RCC 7860 (cell line): ENCODE measurements around the gene GREB1.
A peak's percentile ranks its signal among the peaks of the same experiment; 100 is the strongest.

Experiments
- DNase-seq: peaks from one replicate; pipeline ENCODE4 v3.0.0-alpha.2; 2015; ENCODE audit warnings: low spot score
- FAIRE-seq: peaks from 2 replicates; lab custom pipeline; 2012; peaks lifted over from hg19 to GRCh38; lab: Jason Lieb, UNC

GREB1 gene

DNA sequence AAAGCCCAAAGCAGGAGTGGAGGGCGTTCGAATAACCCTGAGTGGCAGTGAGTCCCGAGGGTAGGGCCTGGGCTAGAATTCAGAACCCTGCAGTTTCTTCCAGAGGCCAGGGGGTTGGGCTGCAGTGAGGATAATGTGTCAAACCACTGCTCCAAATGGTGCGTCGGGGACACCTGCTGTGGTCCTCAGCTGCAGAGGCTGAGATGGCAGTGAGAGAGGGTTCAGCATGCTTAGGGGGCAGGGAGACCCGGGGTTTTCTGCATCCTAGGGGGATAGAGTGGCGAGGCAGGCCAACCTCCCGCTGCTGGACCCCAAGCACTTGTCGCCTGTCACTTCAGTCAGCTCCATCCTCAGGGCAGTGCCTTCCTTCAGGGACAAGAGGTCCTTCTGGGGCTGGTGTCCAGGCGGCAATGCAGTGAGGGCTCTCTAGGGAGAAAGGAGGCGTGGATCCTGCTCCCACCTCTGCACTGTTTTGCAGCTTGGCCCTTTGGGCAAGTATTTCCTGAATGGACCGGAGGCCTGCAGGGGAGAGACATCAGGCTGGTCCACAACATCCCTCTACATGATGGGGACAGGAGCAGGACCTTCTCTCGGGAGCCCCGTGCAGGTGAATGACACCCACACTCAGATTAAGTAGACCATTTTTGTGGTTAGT, 144.6 kb downstream of the GREB1 start:
- DNase-seq (no peak), FAIRE-seq (no peak)

DNA sequence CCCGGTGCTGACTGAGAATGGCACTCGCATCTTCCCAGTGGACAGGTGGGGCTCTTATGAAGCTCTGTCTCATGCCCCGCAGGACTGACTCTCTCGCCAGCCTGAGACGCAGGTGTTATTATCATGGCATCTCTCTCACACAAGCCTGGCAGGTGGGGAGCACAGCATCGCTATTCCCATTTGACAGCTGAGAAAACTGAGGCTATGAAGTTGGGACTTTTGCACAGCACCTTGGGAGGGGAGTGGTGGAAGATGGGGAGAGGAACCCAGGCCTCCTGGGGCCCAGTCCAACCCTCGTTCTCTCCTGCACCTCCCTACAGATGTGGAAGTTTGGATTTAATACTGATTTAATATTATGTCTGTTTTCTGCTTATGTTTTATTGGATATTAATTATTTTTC, 145.2 kb downstream of the GREB1 start:
- FAIRE-seq, result no peak

DNA sequence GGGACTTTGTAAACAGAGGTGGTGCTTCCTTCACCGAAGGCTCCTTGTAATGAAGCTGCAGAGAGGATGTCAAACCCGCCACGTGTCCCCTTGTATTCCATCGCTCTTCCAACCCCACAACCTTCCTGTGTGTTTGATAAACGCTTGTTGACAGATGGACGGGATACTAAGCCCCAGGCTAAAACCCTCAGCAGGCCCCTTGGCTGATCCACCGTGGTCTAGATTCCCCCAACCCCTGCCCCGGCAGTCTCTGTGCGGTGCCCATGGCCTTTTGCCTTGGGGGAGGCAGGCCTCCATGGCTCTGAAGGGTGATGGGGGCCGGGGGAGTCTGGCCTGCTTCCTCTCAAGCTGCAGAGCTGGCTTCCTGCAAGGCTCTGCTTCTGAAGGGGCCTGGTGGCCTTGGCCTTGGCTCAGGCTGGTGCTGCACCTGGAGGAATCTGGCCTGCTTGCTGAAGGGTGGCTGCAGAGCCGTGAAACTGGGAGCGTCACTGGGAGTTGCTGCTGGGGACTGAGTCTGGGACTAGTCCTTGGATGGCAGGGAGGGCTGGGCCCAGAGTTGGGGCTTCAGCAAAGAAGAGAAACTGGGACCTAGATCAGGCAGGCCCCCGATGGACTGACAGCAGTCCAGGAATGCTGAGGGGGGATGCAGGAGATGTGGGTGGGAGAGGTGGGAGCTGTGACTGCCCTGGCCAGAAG, 145.8 kb downstream of the GREB1 start:
- FAIRE-seq, result no peak

More for the DNA sequence above, 145.2 kb downstream of the GREB1 start:
- DNase-seq, result no peak

DNA sequence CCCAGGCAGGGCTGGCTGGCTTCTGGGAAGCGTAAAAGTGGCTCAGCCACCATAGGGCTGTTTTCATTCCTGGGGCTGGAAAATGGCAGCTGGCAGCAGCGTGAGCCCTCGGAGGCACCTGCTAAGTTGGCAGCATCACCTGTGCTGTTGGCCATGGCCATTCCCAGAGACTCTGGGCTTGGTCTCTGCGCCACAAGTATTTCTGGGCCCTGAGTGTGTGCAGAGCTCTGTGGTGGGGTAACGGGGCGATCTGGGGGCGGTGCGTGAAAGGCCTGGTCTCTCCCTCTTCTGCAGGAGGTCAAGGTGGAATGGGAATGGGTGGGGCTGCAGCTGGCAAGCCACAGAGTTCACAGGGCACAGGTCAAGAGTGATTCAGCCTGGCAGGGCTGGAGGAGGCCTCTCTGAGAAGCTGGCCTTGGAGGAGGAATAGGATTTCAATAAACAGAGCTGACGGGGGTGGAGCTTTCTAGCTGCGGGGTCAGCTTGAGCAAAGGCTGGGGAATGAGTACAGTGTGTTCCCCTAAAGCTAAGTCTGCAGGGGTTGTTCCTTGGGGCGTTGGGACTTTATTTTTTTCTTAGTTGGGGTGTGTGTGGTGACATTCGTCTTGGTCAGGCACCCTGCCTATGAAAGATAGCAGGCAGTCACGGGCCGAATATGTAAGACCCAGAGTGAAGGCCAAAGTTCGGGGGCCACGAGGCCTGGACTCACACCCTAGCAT, 146.5 kb downstream of the GREB1 start:
- no peak for FAIRE-seq
- DNase-seq, result no peak

More for the DNA sequence above, 145.8 kb downstream of the GREB1 start:
- no peak for DNase-seq

DNA sequence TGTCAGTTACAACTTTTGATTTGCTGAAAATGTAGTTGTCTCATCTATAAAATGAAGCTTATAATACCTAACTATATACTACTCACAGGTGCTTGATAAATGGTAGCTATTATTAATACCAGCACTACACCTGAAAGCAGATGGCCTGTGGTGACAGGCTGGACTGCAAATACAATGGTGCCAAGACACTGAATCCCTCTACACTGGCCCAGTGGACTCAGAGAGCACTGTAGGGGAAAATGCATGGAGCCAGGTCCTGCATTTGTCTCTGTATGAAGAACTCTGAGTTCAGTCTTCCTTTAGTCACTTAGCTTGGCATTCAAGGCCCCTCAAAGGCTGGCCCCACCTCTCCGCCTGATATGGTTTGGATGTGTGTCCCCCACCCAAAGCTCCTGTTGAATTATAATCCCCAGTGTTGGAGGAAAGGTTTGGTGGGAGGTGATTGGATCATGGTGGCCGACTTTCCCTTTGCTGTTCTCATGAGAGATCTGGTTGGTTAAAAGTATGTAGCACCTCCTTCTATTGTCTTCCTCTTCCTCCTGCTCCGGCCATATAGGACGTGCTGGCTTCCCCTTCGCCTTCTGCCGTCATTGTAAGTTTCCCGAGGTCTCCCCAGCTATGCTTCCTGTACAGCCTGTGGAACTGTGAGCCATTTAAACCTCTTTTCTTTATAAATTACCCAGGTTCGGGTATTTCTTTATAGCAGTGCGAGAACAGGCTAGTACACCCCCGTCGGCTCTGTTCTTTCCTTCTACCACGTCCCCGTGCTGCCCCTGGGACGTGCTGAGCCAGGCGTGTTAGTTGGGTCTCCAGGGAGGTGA, 147.3 kb downstream of the GREB1 start:
- no peak for DNase-seq
- FAIRE-seq, result no peak

DNA sequence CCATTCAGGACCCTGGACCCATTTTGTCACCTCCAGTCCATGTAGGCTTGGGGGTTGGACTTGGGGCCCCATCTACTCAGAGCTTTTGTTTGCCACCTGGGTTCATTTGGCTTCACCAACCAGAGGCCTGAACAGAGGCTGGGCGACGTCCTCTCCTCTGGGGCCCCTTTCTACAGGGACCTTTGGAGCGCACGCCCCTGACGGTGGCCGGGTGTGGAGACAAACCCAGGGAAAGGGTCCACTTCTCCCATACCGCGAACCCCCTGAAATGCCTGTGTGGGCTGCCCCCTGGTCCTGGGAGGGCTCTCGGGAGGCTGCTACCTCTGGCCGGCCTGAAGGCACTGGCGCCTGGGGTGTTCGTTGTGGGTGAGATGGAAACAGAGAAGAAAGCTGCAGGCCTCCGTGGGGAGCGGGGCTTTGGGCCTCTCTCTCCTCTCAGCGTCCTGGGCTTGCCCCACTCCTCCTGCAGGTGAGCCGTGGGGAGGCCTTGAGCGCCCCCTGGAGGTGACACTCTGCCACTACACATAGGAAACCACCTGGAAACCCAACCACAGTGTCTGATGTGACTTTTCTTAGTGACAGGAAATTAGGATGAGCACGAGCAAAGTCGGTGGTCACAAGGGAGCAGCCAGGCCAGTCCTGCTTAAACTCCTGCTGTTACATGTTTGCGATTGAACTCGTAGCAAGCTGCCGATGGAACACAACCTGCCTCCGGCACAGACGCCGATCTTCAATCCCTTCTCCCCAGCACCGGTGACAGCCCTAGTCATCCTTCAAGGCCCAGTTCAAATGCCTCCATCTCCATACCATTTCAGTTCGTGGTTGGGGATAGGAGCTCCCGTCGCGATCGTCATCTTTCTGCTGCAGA, 148.1 kb downstream of the GREB1 start:
- DNase-seq (no peak), FAIRE-seq (no peak)

DNA sequence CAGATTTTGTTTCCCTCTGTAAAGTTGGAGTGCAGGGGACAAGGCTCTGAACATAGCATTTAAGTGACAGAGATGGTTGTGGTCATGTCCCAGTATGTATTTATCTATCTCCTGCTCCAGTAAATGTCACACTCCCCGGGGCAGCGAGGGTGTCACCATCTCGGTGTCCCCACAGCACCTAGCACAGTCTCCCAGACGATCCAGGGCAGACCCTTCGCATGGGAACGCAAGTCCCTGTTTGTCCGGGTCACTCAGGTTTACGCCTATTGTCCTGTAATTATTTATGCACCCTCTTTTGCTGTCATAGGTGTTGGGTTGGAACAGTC, 148.7 kb downstream of the GREB1 start:
- FAIRE-seq, result no peak
- no peak for DNase-seq

DNA sequence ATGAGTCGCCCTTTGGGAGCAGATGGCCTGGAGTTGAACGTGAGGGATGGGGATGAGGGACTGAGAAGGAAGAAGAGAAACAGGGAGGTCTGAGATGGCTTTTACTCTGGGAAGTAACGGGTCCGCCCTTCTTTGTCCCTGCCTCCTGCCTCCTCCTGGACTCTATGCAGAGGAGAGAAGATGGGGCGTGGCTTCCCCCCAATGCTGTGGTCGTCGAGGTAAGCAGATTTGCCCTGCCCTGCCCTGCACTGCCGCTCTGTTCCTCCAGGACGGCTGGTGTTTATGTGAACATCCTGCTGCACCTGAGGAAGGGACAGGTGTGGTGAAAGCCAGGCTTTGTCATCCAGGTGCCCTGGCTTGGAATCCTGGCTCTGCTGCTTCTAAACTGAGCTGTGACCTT, 149.6 kb downstream of the GREB1 start:
- DNase-seq (no peak), FAIRE-seq (no peak)

DNA sequence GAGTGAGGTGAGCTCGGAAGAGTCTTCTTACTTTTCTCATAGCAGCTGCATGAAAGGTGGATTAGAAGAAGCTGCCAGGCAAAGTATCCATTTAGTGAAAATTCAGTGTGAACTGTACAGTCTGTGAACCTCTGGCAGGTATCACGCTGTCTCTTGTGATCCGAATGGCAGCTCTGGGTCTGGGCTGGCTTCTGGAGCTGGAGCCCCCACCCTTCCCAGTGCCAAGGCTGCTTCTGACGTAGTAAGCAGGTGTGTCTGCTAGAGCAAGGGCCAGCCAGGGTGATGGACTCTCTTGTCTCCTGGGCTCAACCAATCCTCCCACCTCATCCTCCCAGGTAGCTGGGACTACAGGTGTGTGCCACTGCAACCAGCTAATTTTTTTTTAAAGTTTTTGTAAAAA, 150.1 kb downstream of the GREB1 start:
- FAIRE-seq, result no peak
- DNase-seq, result no peak

DNA sequence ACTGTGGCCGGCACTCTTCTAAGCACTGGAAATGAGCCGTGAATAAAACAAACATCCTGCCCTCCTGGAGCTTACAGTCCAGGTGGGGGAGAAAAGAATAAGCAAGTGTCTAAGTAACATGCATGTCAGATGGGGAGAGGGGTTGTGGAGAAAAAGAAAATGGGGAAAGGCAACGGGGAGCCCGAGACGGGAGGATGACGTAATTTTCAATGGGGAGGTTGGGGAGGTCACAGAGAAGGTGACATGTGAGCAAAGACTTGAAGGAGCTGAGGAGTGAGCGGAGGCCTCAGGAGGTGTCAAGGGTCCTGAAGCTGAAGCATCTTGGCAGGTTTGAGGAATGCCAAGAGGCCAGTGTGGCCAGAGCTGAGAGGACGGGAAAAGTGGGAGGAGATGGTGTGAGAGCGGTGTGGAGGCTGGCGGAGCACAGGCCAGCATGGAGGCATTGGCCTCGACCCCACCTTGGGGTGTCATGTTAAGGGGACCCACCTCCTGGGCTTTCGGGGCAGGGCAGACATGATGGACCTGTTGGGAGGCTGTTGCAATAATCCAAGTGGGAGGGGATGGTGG, 151.1 kb downstream of the GREB1 start:
- no peak for DNase-seq
- no peak for FAIRE-seq

DNA sequence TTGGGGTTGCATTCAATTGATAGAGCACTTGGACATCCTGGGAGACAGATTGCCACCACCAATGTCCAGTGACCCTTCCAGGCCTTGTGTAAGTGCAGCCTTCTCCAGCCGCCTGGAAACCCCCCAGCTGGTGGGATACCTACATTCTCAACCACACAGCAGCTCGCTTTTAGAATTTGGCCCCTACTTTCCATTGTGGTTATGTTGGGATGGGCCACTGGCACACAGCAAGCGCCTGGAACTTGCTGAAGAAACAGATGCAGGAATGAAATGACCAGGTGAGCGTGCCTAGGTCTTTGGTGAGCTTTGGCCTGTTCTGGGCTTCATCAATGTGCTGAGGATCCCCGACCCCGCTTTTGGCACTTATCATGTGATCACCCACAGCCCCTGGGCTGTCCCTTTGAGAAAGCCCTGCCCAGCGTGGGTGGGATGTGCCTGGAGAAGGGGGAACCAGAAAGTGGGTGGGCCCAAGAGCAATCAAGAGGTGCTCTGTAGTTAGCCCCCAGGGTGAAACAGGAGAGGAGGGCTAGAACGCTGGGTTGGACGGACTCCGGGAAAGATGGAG, 152.1 kb downstream of the GREB1 start:
- no peak for FAIRE-seq
- no peak for DNase-seq

DNA sequence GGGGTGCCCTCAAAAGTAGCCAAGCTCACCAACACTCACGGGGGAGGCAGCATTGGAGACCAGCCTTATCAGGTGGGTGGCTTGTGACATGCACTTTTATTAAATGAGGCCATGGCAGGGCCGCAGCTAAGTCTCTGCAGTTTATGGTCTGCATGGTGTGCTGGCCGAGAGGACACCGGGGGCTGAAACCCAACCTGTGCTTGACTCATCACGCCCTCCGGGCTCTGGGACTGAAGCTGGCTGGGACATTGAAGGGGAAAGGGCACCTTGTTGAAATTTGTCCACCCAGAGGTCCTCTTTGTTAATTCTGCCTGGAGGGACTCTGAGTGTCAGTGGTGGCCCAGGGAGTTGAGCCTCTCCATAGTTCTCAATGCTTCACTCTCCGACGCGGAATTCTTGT, 153.9 kb downstream of the GREB1 start:
- no peak for FAIRE-seq

DNA sequence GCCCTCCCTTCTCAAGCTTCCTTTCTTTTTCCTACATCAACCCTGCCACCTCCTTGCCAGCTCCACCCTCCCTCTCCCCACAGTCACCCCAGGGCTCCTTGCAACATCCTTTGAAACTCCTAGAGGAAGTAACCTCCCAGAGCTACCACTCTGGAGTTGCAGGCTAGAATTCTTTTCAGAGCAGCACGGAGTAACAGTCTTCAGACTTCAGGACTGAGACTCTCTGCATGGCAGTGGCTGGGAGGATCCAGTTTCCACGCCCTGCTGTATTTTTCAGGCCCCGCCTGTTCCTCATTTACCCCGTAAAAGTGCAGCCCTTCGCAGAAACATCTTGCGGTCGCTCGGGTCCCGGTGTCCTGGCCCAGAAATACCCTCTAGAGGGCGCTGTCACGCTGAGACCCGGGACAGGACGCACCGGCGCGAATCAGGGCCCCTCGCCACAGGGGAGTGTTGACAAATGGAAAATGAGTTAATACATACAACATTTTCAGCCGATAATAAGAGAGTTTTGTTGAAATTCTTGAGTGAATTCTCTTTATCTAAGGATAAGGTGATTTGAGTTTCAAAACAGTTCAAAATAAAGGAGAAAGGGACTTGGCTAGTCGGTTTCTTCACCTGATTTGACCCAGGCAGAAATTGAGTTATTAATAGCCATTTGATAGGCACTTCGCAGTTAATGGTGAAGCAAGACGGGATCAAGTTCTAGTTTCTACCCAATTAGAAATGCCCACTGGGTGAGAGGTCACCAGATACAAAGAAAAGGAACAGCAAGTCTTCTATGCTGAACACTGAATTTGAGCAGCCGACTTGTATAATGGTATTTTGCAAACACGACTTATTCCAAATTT, 154.6 kb downstream of the GREB1 start:
- FAIRE-seq (peak; percentile 36), DNase-seq (peak; percentile 51)

More for the DNA sequence above, 153.9 kb downstream of the GREB1 start:
- DNase-seq, result no peak

DNA sequence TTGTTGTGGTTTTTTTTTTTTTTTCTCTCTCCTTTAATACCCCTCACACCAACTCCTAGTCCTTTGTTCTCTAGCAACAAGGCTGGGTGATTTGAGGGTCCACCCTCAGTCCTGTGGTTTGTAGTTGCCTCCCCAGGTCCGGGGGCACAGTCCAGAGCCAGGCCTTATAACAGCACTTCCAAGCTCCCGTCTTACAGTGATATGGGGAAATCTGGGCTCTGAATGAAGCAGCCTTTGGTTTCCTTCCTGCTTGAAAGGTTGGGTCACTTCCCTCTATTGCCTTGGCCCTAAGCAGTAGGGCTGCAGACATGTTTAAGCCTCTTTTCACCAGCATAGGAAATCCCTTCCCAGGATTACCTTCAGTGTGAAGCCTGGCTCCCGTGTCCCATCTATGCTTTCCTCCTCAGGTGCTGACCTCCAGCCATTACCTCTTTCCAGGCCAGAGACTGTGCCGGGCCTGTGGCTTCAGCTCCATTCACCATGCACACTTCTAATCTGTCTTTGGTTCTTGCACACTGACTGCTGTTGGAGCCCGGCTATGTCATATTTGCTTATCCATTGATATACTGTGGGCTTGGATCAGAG, 157.3 kb downstream of the GREB1 start:
- no peak for FAIRE-seq
- DNase-seq, result no peak
